WTC11 (cell line): ENCODE results near the gene TMEM131L. TPM values are rescaled to one million over a fixed set of nuclear protein-coding genes. Genes with fewer than 3 reads are reported as not detected.

Source experiments
- ATAC-seq: fragments of 200-7000 bp; cut with Tn5 transposase; 2 replicates; pipeline ENCODE4 v1.10.0; 2021; ENCODE audit warnings: mild to moderate bottlenecking, moderate library complexity
- CTCF ChIA-PET: fragments of 300-600 bp; sonication (Branson Sonifier 250); formaldehyde crosslinking; loops from one replicate; lab custom pipeline; 2021; ENCODE audit warnings: antibody characterized with exemption; lab: Charles Lee
- POLR2A ChIA-PET: fragments of 350-600 bp; sonication (Branson Sonifier 250); formaldehyde crosslinking; loops from one replicate; lab custom pipeline; 2021; ENCODE audit warnings: antibody characterized with exemption; lab: Charles Lee
- DNase-seq: peaks from one replicate; pipeline ENCODE4 v3.0.0; 2021; ENCODE audit warnings: low spot score
- H3K27ac Mint-ChIP-seq: 2 replicates; pipeline ENCODE4 v1.8.0; 2021; ENCODE audit warnings: mixed read lengths
- H3K27me3 Mint-ChIP-seq: 2 replicates; pipeline ENCODE4 v1.8.0; 2021; ENCODE audit warnings: low read depth, mild to moderate bottlenecking, moderate library complexity, mixed read lengths
- H3K36me3 Mint-ChIP-seq: 2 replicates; pipeline ENCODE4 v1.8.0; 2021; ENCODE audit warnings: mixed read lengths
- H3K4me1 Mint-ChIP-seq: 2 replicates; pipeline ENCODE4 v1.8.0; 2022; ENCODE audit warnings: mixed read lengths
- H3K4me3 Mint-ChIP-seq: 2 replicates; pipeline ENCODE4 v1.8.0; 2021; ENCODE audit warnings: mild to moderate bottlenecking, moderate library complexity, mixed read lengths
- H3K9me3 Mint-ChIP-seq: 2 replicates; pipeline ENCODE4 v1.8.0; 2021; ENCODE audit warnings: mixed read lengths
- CDX4 ChIP-seq: fragments of 250-450 bp; sonication (Bioruptor Pico); IDR thresholded peaks from 2 replicates; pipeline ENCODE4 v1.9.0; 2021; ENCODE audit warnings: moderate library complexity, mild to moderate bottlenecking, inconsistent platforms, borderline replicate concordance
- CTCF ChIP-seq: fragments of 200-600 bp; IDR thresholded peaks from 2 replicates; pipeline ENCODE4 v1.8.0; 2022; ENCODE audit warnings: antibody characterized with exemption
- ELF4 ChIP-seq: sonication (generic); formaldehyde crosslinking; IDR thresholded peaks from 2 replicates; pipeline ENCODE4 v1.8.1; 2022; ENCODE audit warnings: low read depth, mild to moderate bottlenecking, moderate library complexity, missing genetic modification reagents
- EMX1 ChIP-seq: fragments of 250-450 bp; sonication (Bioruptor Pico); IDR thresholded peaks from 2 replicates; pipeline ENCODE4 v1.8.0; 2021; ENCODE audit warnings: mild to moderate bottlenecking
- ETV6 ChIP-seq: sonication (generic); formaldehyde crosslinking; IDR thresholded peaks from 2 replicates; pipeline ENCODE4 v1.8.1; 2022; ENCODE audit warnings: mild to moderate bottlenecking, missing genetic modification reagents
- HMGA2 ChIP-seq: fragments of 250-450 bp; sonication (Bioruptor Pico); IDR thresholded peaks from 2 replicates; pipeline ENCODE4 v1.4.0; 2021; ENCODE audit warnings: mild to moderate bottlenecking, moderate library complexity
- JAZF1 ChIP-seq: fragments of 250-450 bp; sonication (Bioruptor Pico); IDR thresholded peaks from 2 replicates; pipeline ENCODE4 v1.9.0; 2021; ENCODE audit warnings: moderate library complexity, mild to moderate bottlenecking, inconsistent platforms
- JUN ChIP-seq: sonication (generic); formaldehyde crosslinking; IDR thresholded peaks from 2 replicates; pipeline ENCODE4 v1.8.0; 2023; ENCODE audit warnings: mild to moderate bottlenecking, missing genetic modification reagents
- MAX ChIP-seq: sonication (generic); formaldehyde crosslinking; IDR thresholded peaks from 2 replicates; pipeline ENCODE4 v1.8.0; 2022; ENCODE audit warnings: mild to moderate bottlenecking, missing genetic modification reagents
- PREB ChIP-seq: sonication (generic); formaldehyde crosslinking; IDR thresholded peaks from 2 replicates; pipeline ENCODE4 v1.8.1; 2022; ENCODE audit warnings: mild to moderate bottlenecking, missing genetic modification reagents, moderate library complexity, borderline replicate concordance
- PRRX2 ChIP-seq: fragments of 250-450 bp; sonication (Bioruptor Pico); IDR thresholded peaks from 2 replicates; pipeline ENCODE4 v1.8.0; 2021; ENCODE audit warnings: mild to moderate bottlenecking
- SMAD3 ChIP-seq: sonication (generic); formaldehyde crosslinking; IDR thresholded peaks from 2 replicates; pipeline ENCODE4 v1.8.0; 2022; ENCODE audit warnings: missing genetic modification reagents, mild to moderate bottlenecking, borderline replicate concordance
- ZNF219 ChIP-seq: sonication (generic); formaldehyde crosslinking; IDR thresholded peaks from 2 replicates; pipeline ENCODE4 v1.8.0; 2023; ENCODE audit warnings: missing genetic modification reagents, mild to moderate bottlenecking, borderline replicate concordance
- ZNF281 ChIP-seq: sonication (generic); formaldehyde crosslinking; IDR thresholded peaks from 2 replicates; pipeline ENCODE4 v1.8.0; 2023; ENCODE audit warnings: mild to moderate bottlenecking, missing genetic modification reagents
- ZNF416 ChIP-seq: fragments of 250-450 bp; sonication (Bioruptor Pico); IDR thresholded peaks from 2 replicates; pipeline ENCODE4 v1.9.0; 2021; ENCODE audit warnings: mild to moderate bottlenecking, inconsistent platforms
- total RNA-seq: library from RNA; stranded (reverse); gene quantifications from 3 replicates; pipeline ENCODE4 v1.2.3, GENCODE V29; 2021

Gene TMEM131L
- total RNA-seq, 1 experiment from 2014 or later: 26.7 TPM

GRCh38 chr4:153629776-153630175, 163.6 kb downstream of the TMEM131L start:
- Mint-ChIP-seq H3K27ac (no peak overlapping the region), H3K27me3 (no peaks in the 10 kb centered on the region), H3K4me3 (no peak overlapping the region), H3K36me3 (peaks cover 79% of the 10 kb centered on the region), H3K4me1 (peaks cover 12% of the 10 kb centered on the region), H3K9me3 (peaks cover 21% of the 10 kb centered on the region)
- DNase-seq (no peak), ATAC-seq (no peak)
- TF ChIP-seq CDX4 (CRISPR knock-in tag) (no peak), MAX (CRISPR knock-in tag) (no peak), ELF4 (CRISPR knock-in tag) (no peak), JUN (CRISPR knock-in tag) (no peak), EMX1 (CRISPR knock-in tag) (no peak), ZNF219 (CRISPR knock-in tag) (no peak), HMGA2 (no peak)
- CTCF ChIA-PET: interaction anchor here (0.9 kb wide), 1 partner anchor 11 kb away, joined by 3 read pairs; no protein-coding TSS in a partner anchor
- POLR2A ChIA-PET: no interaction called here

- peak; percentile 74 for ATAC-seq
- no peak overlapping the region for H3K4me3 Mint-ChIP-seq
- peaks cover 61% of the 10 kb centered on the region for H3K36me3 Mint-ChIP-seq
- H3K27me3 Mint-ChIP-seq: no peaks in the 10 kb centered on the region
- H3K9me3 Mint-ChIP-seq: peaks cover 18% of the 10 kb centered on the region
- no peak for DNase-seq
- POLR2A ChIA-PET: interaction anchor here (1.1 kb wide), 1 partner anchor 13 kb away, joined by 3 read pairs; no protein-coding TSS in a partner anchor
- TF ChIP-seq SMAD3 (CRISPR knock-in tag) (no peak), PRRX2 (CRISPR knock-in tag) (no peak), ZNF281 (no peak), CTCF (peak; percentile 79)
- CTCF ChIA-PET: interaction anchor here (0.6 to 2.0 kb wide), 17 partner anchors 9 to 987 kb away, joined by 3 to 17 read pairs (median 5); no protein-coding TSS in a partner anchor
- H3K4me1 Mint-ChIP-seq: peaks cover 1% of the 10 kb centered on the region
- H3K27ac Mint-ChIP-seq: no peak overlapping the region
Measured at GRCh38 chr4:153634738-153635353, 168.7 kb downstream of the TMEM131L start.

GRCh38 chr4:153635846-153636245, 169.7 kb downstream of the TMEM131L start:
- DNase-seq: no peak
- Mint-ChIP-seq H3K4me1 (peaks cover 7% of the 10 kb centered on the region), H3K9me3 (peaks cover 8% of the 10 kb centered on the region), H3K36me3 (peaks cover 51% of the 10 kb centered on the region), H3K27me3 (no peaks in the 10 kb centered on the region), H3K27ac (no peak overlapping the region), H3K4me3 (no peak overlapping the region)
- ATAC-seq: no peak
- CTCF ChIA-PET: interaction anchor here (1.5 to 2.0 kb wide), 2 partner anchors 8 to 114 kb away, joined by 9 to 17 read pairs; no protein-coding TSS in a partner anchor
- POLR2A ChIA-PET: no interaction called here
- TF ChIP-seq ETV6 (CRISPR knock-in tag) (no peak), JAZF1 (no peak), PREB (no peak), ZNF416 (no peak)
